ENCODE measurements around the gene MED29.

Gene MED29

DNA sequence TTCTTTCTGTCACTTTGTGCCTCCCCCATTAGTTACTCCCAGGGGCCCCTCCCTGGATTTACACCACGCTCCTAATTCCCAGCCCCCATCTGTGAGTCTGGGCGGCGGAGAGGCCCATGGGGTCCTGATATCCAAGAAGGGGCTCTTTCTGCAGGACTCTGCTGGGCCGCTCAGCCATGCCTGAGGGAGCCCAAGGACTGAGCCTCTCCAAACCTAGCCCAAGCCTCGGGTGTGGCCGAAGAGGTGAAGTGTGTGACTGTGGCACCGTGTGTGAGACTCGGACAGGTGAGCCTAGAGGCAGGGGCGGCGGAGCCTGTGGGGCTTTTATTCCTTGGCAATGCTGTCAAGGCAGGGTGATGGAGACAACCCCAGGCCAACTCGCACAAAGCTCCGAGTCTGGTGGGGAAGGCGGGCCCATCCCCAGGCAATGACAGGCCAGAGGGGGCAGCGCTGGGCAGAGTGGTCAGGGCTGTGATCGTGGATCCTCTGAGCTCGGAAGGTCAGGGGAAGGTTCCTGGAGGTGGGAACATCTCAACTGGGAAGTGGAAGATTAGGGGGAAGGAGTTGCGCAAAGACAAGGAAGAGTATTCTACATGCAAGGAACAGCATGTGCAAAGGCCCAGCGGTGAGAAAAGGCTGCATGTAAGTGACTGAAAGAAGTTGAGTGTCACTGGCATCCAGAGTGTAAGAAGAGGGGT lies 22.9 kb downstream of the MED29 start:
- peaks cover 0 to 43% of the 10 kb centered on the region in 2 donors for H3K4me1 ChIP-seq (ENCODE audit: control insufficient read depth in 1 of 2, insufficient read depth in 2 of 2, low read length in 2 of 2)
- peaks cover 0 to 12% of the 10 kb centered on the region in 2 donors for H3K36me3 ChIP-seq (ENCODE audit: control insufficient read depth in 1 of 2, insufficient read depth in 2 of 2, low read length in 2 of 2)
- H3K27me3 ChIP-seq (ENCODE audit: low read depth, low read length), result no peaks in the 10 kb centered on the region
- no peaks in the 10 kb centered on the region for H3K9me3 ChIP-seq (ENCODE audit: control insufficient read depth in 1 of 2, low read length in 2 of 2)
- peak overlapping the region; percentile 72 for H3K27ac ChIP-seq (ENCODE audit: low read length)
- peak overlapping the region; percentile 73 to 81 for H3K4me3 ChIP-seq (ENCODE audit: low read depth in 1 of 2, low read length in 2 of 2)

DNA sequence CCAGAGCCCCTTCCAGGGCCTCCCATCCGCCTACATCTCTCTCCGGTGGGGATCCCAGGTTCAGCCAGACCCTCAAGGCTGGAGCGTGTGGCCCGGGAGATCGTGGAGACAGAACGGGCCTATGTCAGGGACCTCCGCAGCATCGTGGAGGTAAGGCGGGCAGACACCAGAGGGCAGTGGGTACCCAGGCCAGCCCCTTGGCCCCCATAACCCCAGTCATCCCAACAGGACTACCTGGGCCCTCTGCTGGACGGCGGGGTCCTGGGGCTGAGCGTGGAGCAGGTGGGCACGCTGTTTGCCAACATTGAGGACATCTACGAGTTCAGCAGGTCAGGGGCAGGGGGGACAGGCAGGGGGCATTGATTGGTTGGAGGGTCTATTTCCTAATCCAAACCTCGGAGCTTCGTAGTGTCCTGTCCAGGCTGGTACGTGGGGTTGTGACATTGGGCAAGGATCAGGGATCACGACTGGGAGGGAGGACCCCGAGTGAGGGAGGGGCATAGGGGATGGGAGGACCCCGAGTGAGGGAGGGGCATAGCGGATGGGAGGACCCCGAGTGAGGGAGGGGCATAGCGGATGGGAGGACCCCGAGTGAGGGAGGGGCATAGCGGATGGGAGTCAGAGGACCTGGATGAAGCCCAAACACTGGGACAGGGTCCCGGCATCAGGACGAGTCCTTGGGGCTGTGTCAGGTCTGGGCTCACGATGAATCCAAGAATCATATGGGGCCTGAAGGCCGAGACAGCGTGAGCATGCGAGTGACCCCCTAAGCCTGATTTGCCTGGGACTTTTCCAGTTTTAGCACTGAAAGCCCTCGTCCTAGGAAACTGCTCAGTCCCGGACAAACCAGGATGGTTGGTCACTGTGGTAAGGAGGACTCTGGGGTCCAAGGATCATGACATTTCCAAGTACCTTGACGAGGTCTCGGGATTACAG lies 24.2 kb downstream of the MED29 start:
- H3K27ac ChIP-seq (ENCODE audit: low read length), result no peak overlapping the region
- peaks cover 0 to 18% of the 10 kb centered on the region in 2 donors for H3K36me3 ChIP-seq (ENCODE audit: control insufficient read depth in 1 of 2, insufficient read depth in 2 of 2, low read length in 2 of 2)
- H3K4me3 ChIP-seq (ENCODE audit: low read depth in 1 of 2, low read length in 2 of 2), result peak overlapping the region; percentile 73 to 81
- peaks cover 0 to 43% of the 10 kb centered on the region in 2 donors for H3K4me1 ChIP-seq (ENCODE audit: control insufficient read depth in 1 of 2, insufficient read depth in 2 of 2, low read length in 2 of 2)
- H3K9me3 ChIP-seq (ENCODE audit: control insufficient read depth in 1 of 2, low read length in 2 of 2), result no peaks in the 10 kb centered on the region
- no peaks in the 10 kb centered on the region for H3K27me3 ChIP-seq (ENCODE audit: low read depth, low read length)

DNA sequence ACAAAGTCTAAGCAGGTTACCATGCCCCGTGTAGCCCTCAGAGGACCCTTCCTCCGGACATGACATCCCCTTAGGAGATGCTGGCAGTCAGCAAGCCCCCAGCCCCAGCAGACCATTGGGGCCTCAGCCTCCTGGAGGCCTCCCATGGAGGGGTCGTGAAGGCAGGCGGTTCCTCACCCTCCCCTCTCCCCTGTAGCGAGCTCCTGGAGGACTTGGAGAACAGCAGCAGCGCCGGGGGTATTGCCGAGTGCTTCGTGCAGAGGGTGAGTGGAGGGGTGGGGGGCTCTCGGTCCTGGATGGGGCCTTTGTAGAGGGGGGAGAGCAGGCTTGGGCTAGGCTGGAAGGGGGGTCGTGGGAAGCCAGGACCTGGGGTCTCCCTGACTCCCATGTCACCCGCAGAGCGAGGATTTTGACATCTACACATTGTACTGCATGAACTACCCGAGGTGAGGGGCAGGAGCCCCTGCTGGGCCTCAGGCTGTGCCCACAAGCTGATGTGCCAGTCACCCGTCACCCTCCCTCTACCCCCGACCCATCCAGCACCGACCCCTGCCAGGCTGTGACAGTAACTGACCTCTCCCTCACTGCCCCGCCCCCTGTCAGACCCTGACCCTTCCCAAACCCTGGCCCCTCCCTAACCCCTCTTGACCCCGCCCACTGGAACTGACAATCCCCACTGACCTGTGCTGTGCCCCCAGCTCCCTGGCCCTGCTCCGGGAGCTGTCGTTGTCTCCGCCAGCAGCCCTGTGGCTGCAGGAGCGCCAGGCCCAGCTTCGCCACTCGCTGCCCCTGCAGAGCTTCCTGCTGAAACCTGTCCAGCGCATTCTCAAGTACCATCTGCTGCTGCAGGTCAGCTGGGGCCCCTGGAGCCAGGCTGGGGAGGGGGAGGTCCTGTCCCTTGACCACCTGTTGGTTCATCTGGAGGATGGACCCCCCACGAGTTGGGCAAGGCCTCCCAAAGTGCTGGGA lies 25.3 kb downstream of the MED29 start:
- Histone ChIP-seq H3K36me3 (ENCODE audit: control insufficient read depth in 1 of 2, insufficient read depth in 2 of 2, low read length in 2 of 2) (peaks cover 0 to 28% of the 10 kb centered on the region in 2 donors), H3K27ac (ENCODE audit: low read length) (no peak overlapping the region), H3K27me3 (ENCODE audit: low read depth, low read length) (no peaks in the 10 kb centered on the region), H3K4me3 (ENCODE audit: low read depth in 1 of 2, low read length in 2 of 2) (no peak overlapping the region), H3K4me1 (ENCODE audit: control insufficient read depth in 1 of 2, insufficient read depth in 2 of 2, low read length in 2 of 2) (peaks cover 0 to 37% of the 10 kb centered on the region in 2 donors), H3K9me3 (ENCODE audit: control insufficient read depth in 1 of 2, low read length in 2 of 2) (no peaks in the 10 kb centered on the region)

DNA sequence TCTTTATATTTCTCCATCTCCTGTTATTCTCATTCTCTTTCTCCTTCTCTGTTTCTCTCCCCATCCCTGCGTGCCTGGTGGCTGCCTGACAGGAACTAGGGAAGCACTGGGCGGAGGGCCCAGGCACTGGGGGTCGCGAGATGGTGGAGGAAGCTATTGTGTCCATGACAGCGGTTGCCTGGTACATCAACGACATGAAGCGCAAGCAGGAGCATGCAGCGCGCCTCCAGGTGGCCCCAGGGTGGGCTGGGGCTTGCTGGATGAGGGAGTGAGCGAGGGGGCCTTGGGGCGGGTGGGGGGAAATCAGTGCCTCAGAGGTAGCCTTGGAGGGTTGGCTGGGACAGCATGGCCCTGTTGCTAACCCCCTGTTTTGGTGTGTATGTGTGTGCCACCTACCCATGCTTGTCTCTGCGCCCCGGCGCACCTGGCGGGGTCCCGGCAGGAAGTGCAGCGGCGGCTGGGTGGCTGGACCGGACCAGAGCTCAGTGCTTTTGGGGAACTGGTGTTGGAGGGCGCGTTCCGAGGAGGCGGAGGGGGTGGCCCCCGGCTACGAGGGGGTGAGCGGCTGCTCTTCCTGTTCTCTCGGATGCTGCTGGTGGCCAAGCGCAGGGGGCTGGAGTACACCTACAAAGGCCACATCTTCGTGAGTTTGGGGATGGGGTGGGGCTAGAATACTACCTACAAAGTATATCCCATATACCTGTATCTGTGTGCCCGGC lies 26.4 kb downstream of the MED29 start:
- peaks cover 0 to 37% of the 10 kb centered on the region in 2 donors for H3K36me3 ChIP-seq (ENCODE audit: control insufficient read depth in 1 of 2, insufficient read depth in 2 of 2, low read length in 2 of 2)
- peaks cover 0 to 34% of the 10 kb centered on the region in 2 donors for H3K4me1 ChIP-seq (ENCODE audit: control insufficient read depth in 1 of 2, insufficient read depth in 2 of 2, low read length in 2 of 2)
- H3K27ac ChIP-seq (ENCODE audit: low read length), result no peak overlapping the region
- no peak overlapping the region for H3K4me3 ChIP-seq (ENCODE audit: low read depth in 1 of 2, low read length in 2 of 2)
- no peaks in the 10 kb centered on the region for H3K9me3 ChIP-seq (ENCODE audit: control insufficient read depth in 1 of 2, low read length in 2 of 2)
- no peaks in the 10 kb centered on the region for H3K27me3 ChIP-seq (ENCODE audit: low read depth, low read length)

DNA sequence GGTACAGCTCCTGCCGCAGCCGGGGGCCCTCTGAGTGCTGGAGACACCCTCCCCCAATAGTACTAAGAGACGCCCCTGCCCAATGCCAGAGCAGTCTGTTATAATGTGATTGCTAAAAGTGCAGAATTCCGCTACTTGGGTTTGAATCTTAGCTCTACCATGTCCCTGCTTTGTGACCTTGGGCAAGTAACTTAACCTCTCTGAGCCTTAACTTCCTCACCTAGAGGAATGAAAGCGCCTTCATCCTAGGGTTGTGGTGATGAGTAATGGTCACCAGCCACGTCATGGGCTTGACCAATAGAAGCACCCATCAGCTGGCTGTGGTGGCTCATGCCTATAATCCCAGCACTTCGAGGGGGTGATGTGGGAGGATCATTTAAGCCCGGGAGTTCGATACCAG lies 27.8 kb downstream of the MED29 start:
- Histone ChIP-seq H3K4me3 (ENCODE audit: low read depth in 1 of 2, low read length in 2 of 2) (no peak overlapping the region), H3K27ac (ENCODE audit: low read length) (no peak overlapping the region), H3K27me3 (ENCODE audit: low read depth, low read length) (no peaks in the 10 kb centered on the region), H3K4me1 (ENCODE audit: control insufficient read depth in 1 of 2, insufficient read depth in 2 of 2, low read length in 2 of 2) (peaks cover 0 to 30% of the 10 kb centered on the region in 2 donors), H3K9me3 (ENCODE audit: control insufficient read depth in 1 of 2, low read length in 2 of 2) (no peaks in the 10 kb centered on the region), H3K36me3 (ENCODE audit: control insufficient read depth in 1 of 2, insufficient read depth in 2 of 2, low read length in 2 of 2) (peaks cover 3 to 51% of the 10 kb centered on the region in 2 donors)

DNA sequence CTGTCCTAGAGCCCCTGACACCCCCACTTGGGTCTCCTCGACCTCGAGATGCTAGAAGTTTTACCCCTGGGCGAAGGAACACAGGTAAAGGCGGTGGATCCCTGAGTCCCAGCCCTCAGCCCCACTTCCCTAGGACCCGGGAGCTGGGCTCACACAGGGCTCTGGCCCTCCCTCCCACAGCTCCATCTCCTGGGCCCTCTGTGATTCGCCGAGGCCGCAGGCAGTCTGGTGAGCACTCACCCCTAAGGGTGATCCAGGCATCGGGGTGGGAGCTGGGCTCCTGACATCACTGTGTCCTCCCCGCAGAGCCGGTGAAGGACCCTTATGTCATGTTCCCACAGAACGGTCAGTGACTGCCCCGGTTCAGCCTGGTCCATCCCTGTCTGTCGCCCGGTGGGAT lies 29.6 kb downstream of the MED29 start:
- H3K4me1 ChIP-seq (ENCODE audit: control insufficient read depth in 1 of 2, insufficient read depth in 2 of 2, low read length in 2 of 2), result peaks cover 0 to 12% of the 10 kb centered on the region in 2 donors
- H3K27me3 ChIP-seq (ENCODE audit: low read depth, low read length), result no peaks in the 10 kb centered on the region
- H3K27ac ChIP-seq (ENCODE audit: low read length), result no peak overlapping the region
- H3K4me3 ChIP-seq (ENCODE audit: low read depth in 1 of 2, low read length in 2 of 2), result no peak overlapping the region
- peaks cover 4 to 53% of the 10 kb centered on the region in 2 donors for H3K36me3 ChIP-seq (ENCODE audit: control insufficient read depth in 1 of 2, insufficient read depth in 2 of 2, low read length in 2 of 2)
- H3K9me3 ChIP-seq (ENCODE audit: control insufficient read depth in 1 of 2, low read length in 2 of 2), result no peaks in the 10 kb centered on the region

DNA sequence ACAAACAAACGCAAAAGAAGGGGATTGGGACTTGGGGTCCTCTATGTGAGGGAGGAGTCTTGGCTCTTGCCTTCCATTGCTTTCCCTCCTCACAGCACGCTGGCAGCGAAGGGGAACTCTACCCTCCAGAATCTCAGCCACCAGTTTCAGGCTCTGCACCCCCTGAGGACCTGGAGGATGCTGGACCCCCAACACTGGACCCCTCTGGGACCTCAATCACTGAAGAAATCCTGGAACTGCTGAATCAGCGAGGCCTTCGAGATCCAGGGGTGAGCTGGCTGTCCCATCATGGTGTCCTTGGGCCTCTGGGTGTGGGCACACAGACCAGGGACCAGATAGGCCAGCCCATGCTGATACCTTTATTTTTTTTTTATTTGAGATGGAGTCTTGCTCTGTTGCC lies 30.8 kb downstream of the MED29 start:
- no peaks in the 10 kb centered on the region for H3K4me1 ChIP-seq (ENCODE audit: control insufficient read depth in 1 of 2, insufficient read depth in 2 of 2, low read length in 2 of 2)
- H3K27ac ChIP-seq (ENCODE audit: low read length), result no peak overlapping the region
- no peak overlapping the region for H3K4me3 ChIP-seq (ENCODE audit: low read depth in 1 of 2, low read length in 2 of 2)
- no peaks in the 10 kb centered on the region for H3K9me3 ChIP-seq (ENCODE audit: control insufficient read depth in 1 of 2, low read length in 2 of 2)
- H3K27me3 ChIP-seq (ENCODE audit: low read depth, low read length), result no peaks in the 10 kb centered on the region
- H3K36me3 ChIP-seq (ENCODE audit: control insufficient read depth in 1 of 2, insufficient read depth in 2 of 2, low read length in 2 of 2), result peaks cover 4 to 53% of the 10 kb centered on the region in 2 donors

DNA sequence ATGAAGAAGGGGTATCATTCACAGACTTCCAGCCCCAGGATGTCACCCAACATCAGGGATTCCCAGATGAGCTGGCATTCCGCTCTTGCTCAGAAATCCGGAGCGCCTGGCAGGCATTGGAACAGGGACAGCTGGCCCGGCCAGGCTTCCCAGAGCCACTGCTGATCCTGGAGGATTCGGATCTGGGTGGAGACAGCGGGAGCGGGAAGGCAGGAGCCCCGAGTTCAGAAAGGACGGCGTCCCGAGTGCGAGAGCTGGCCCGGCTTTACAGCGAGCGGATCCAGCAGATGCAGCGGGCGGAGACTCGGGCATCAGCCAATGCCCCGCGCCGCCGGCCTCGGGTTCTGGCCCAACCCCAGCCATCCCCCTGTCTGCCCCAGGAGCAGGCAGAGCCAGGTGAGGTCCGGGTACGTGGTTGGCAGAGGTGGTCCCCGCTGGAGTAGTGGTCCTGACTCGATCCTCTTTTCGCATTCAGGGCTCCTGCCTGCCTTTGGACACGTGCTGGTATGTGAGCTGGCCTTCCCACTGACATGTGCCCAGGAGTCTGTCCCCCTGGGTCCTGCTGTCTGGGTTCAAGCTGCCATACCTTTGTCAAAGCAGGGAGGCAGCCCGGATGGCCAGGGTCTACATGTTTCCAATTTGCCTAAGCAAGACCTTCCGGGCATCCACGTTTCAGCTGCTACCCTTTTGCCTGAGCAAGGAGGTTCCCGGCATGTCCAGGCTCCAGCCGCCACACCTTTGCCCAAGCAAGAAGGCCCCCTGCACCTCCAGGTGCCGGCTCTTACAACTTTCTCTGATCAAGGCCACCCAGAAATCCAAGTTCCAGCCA lies 32.3 kb downstream of the MED29 start:
- Histone ChIP-seq H3K36me3 (ENCODE audit: control insufficient read depth in 1 of 2, insufficient read depth in 2 of 2, low read length in 2 of 2) (peaks cover 4 to 46% of the 10 kb centered on the region in 2 donors), H3K9me3 (ENCODE audit: control insufficient read depth in 1 of 2, low read length in 2 of 2) (no peaks in the 10 kb centered on the region), H3K4me1 (ENCODE audit: control insufficient read depth in 1 of 2, insufficient read depth in 2 of 2, low read length in 2 of 2) (peaks cover 0 to 5% of the 10 kb centered on the region in 2 donors), H3K27ac (ENCODE audit: low read length) (no peak overlapping the region), H3K4me3 (ENCODE audit: low read depth in 1 of 2, low read length in 2 of 2) (no peak overlapping the region), H3K27me3 (ENCODE audit: low read depth, low read length) (no peaks in the 10 kb centered on the region)

DNA sequence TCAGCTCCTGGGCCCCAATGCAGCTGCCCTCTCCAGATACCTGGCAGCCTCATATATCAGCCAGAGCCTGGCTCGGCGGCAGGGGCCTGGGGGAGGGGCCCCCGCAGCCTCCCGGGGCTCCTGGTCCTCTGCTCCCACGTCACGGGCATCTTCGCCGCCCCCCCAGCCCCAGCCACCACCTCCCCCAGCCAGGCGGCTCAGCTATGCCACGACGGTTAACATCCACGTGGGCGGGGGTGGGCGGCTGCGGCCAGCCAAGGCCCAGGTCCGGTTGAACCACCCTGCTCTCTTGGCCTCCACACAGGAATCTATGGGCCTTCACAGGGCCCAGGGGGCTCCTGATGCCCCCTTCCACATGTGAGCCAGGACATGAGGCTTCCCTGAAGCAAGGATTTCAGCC lies 33.8 kb downstream of the MED29 start:
- Histone ChIP-seq H3K27ac (ENCODE audit: low read length) (no peak overlapping the region), H3K9me3 (ENCODE audit: control insufficient read depth in 1 of 2, low read length in 2 of 2) (no peaks in the 10 kb centered on the region), H3K36me3 (ENCODE audit: control insufficient read depth in 1 of 2, insufficient read depth in 2 of 2, low read length in 2 of 2) (peaks cover 4 to 37% of the 10 kb centered on the region in 2 donors), H3K4me1 (ENCODE audit: control insufficient read depth in 1 of 2, insufficient read depth in 2 of 2, low read length in 2 of 2) (peaks cover 0 to 14% of the 10 kb centered on the region in 2 donors), H3K4me3 (ENCODE audit: low read depth in 1 of 2, low read length in 2 of 2) (no peak overlapping the region), H3K27me3 (ENCODE audit: low read depth, low read length) (no peaks in the 10 kb centered on the region)

DNA sequence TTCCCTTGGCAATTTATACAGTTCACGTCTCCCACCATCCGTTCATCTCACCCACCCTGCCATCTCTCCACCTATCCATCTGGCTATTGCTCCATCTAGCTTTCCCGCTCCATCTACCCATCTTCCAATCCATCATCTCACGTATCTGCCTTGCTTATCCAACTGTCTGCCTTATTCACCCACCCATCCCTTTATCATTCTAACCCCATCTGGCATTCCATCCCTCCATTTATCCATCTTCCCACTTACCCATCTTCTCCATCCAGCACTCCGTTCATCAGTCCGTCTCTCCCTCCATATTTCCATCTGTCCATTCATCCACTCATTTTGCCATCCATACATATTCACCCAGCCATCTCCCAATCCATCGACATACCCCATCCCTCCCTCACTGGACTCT lies 34.6 kb downstream of the MED29 start:
- Histone ChIP-seq H3K4me1 (ENCODE audit: control insufficient read depth in 1 of 2, insufficient read depth in 2 of 2, low read length in 2 of 2) (peaks cover 0 to 14% of the 10 kb centered on the region in 2 donors), H3K27ac (ENCODE audit: low read length) (no peak overlapping the region), H3K9me3 (ENCODE audit: control insufficient read depth in 1 of 2, low read length in 2 of 2) (no peaks in the 10 kb centered on the region), H3K4me3 (ENCODE audit: low read depth in 1 of 2, low read length in 2 of 2) (no peak overlapping the region), H3K27me3 (ENCODE audit: low read depth, low read length) (no peaks in the 10 kb centered on the region), H3K36me3 (ENCODE audit: control insufficient read depth in 1 of 2, insufficient read depth in 2 of 2, low read length in 2 of 2) (peaks cover 4 to 31% of the 10 kb centered on the region in 2 donors)

Data from muscle layer of duodenum (tissue), 2 donors.